HepG2 (cell line): ENCODE results near the gene PPP1R18. TPM values are rescaled to one million over a fixed set of nuclear protein-coding genes. Genes with fewer than 3 reads are reported as not detected.

Experiments used
- HHEX ChIP-seq: IDR thresholded peaks from 2 replicates; pipeline ENCODE4 v1.6.1; 2016; ENCODE audit warnings: control low read depth
- HOXA9 ChIP-seq: sonication (generic); formaldehyde crosslinking; IDR thresholded peaks from 2 replicates; pipeline ENCODE4 v1.8.1; 2022; ENCODE audit warnings: missing genetic modification reagents, mild to moderate bottlenecking, moderate library complexity, borderline replicate concordance
- KDM2A ChIP-seq: sonication (generic); formaldehyde crosslinking; IDR thresholded peaks from 2 replicates; pipeline ENCODE4 v1.4.0; 2020; ENCODE audit warnings: low read depth, missing genetic modification reagents, borderline replicate concordance
- KLF6 ChIP-seq: IDR thresholded peaks from 2 replicates; pipeline ENCODE4 v1.8.0; 2016; ENCODE audit warnings: missing biosample characterization, missing genetic modification reagents
- MAFK ChIP-seq, 2 experiments: IDR thresholded peaks in 1 of 2; conservative IDR thresholded peaks in 1 of 2; 2 replicates each; pipeline ENCODE4 v1.6.1; 2011; ENCODE audit warnings: improper control_type of control experiment in 2 of 2, low read length in 2 of 2
- NONO ChIP-seq, 2 experiments: fragments of 450-650 bp in 1 of 2; sonication (generic) in 1 of 2; formaldehyde crosslinking in 1 of 2; IDR thresholded peaks in 1 of 2; conservative IDR thresholded peaks in 1 of 2; 2 replicates each; pipeline versions ENCODE4 v1.6.1 to v1.8.0; 2017 to 2022; ENCODE audit warnings: mild to moderate bottlenecking in 1 of 2, missing genetic modification reagents in 1 of 2, moderate library complexity in 1 of 2
- RBFOX2 ChIP-seq: fragments of 200-400 bp; formaldehyde crosslinking; IDR thresholded peaks from 2 replicates; pipeline ENCODE4 v1.6.1; 2017; ENCODE audit warnings: low read depth, mild to moderate bottlenecking, low read length
- RXRA ChIP-seq: sonication (generic); formaldehyde crosslinking; IDR thresholded peaks from 2 replicates; pipeline ENCODE4 v1.5.1; 2020; ENCODE audit warnings: missing genetic modification reagents
- TAF1 ChIP-seq: sonication (generic); formaldehyde crosslinking; IDR thresholded peaks from 2 replicates; pipeline ENCODE4 v1.4.0; 2020; ENCODE audit warnings: missing genetic modification reagents
- U2AF1 ChIP-seq: fragments of 200-400 bp; formaldehyde crosslinking; optimal IDR thresholded peaks from 2 replicates; pipeline ENCODE3; 2017; ENCODE audit warnings: mild to moderate bottlenecking, low read depth, low read length
- XRCC5 ChIP-seq: fragments of 200-400 bp; formaldehyde crosslinking; optimal IDR thresholded peaks from 2 replicates; pipeline ENCODE3; 2017; ENCODE audit warnings: mild to moderate bottlenecking, low read length
- ZFP90 ChIP-seq: sonication (generic); formaldehyde crosslinking; IDR thresholded peaks from 2 replicates; pipeline ENCODE4 v1.8.0; 2022; ENCODE audit warnings: missing genetic modification reagents, mild to moderate bottlenecking, inconsistent platforms, borderline replicate concordance
- ZFX ChIP-seq: sonication (generic); formaldehyde crosslinking; IDR thresholded peaks from 2 replicates; pipeline ENCODE4 v1.4.0; 2020; ENCODE audit warnings: mild to moderate bottlenecking, low read depth, missing genetic modification reagents, moderate library complexity
- ZNF576 ChIP-seq: sonication (generic); formaldehyde crosslinking; IDR thresholded peaks from 2 replicates; pipeline ENCODE4 v1.4.0; 2020; ENCODE audit warnings: mild to moderate bottlenecking, missing genetic modification reagents
- ZNF589 ChIP-seq: sonication (generic); formaldehyde crosslinking; conservative IDR thresholded peaks from 2 replicates; pipeline ENCODE4 v1.8.0; 2022; ENCODE audit warnings: mild to moderate bottlenecking, moderate library complexity, missing genetic modification reagents
- ZNF614 ChIP-seq: IDR thresholded peaks from 2 replicates; pipeline ENCODE4 v1.6.1; 2018; ENCODE audit warnings: missing biosample characterization, missing genetic modification reagents, inconsistent platforms, borderline replicate concordance
- ZNF75D ChIP-seq: sonication (generic); formaldehyde crosslinking; IDR thresholded peaks from 2 replicates; pipeline ENCODE4 v1.8.1; 2023; ENCODE audit warnings: missing genetic modification reagents, mild to moderate bottlenecking, borderline replicate concordance
- ZNF782 ChIP-seq: sonication (generic); formaldehyde crosslinking; IDR thresholded peaks from 2 replicates; pipeline ENCODE4 v1.4.0; 2020; ENCODE audit warnings: missing genetic modification reagents, mild to moderate bottlenecking, borderline replicate concordance
- ZNF800 ChIP-seq: sonication (generic); formaldehyde crosslinking; IDR thresholded peaks from 2 replicates; pipeline ENCODE4 v1.4.0; 2020; ENCODE audit warnings: missing genetic modification reagents
- ZNF839 ChIP-seq: sonication (generic); formaldehyde crosslinking; IDR thresholded peaks from 2 replicates; pipeline ENCODE4 v1.4.0; 2020; ENCODE audit warnings: missing genetic modification reagents, mild to moderate bottlenecking, borderline replicate concordance
- polyA plus RNA-seq, 8 experiments: library from polyadenylated mRNA; depleted of rRNA in 3 of 8; stranded (reverse) in 7 of 8; unstranded in 1 of 8; fragments of >200 nt; fragmentation: Illumina TruSeq in 4 of 8; extraction: Trizol in 4 of 8; gene quantifications; 2 replicates each; pipeline versions ENCODE4 v1.2.1 to v1.2.3, GENCODE V29; 2011 to 2016; ENCODE audit warnings: low read depth in 4 of 8, missing spikeins in 1 of 8, mixed read lengths in 1 of 8; ENCODE audit not compliant: insufficient read depth in 1 of 8
- total RNA-seq, 5 experiments: library from RNA; depleted of rRNA; stranded (reverse); fragments of >200 nt; fragmentation: Illumina TruSeq; extraction: Trizol; gene quantifications; 2 replicates each; pipeline ENCODE4 v1.2.3, GENCODE V29; 2016; ENCODE audit warnings: low read depth in 1 of 5
- TF ChIP-seq, protein P1 (sequence below): sonication (generic); formaldehyde crosslinking; IDR thresholded peaks from 2 replicates; pipeline ENCODE4 v1.5.0; 2020; ENCODE audit warnings: mild to moderate bottlenecking, missing genetic modification reagents
- TF ChIP-seq, protein P2 (sequence below): sonication (generic); formaldehyde crosslinking; IDR thresholded peaks from 2 replicates; pipeline ENCODE4 v1.4.0; 2020; ENCODE audit warnings: missing genetic modification reagents, borderline replicate concordance
- TF ChIP-seq, protein P3 (sequence below): sonication (generic); formaldehyde crosslinking; IDR thresholded peaks from 2 replicates; pipeline ENCODE4 v1.8.1; 2023; ENCODE audit warnings: mild to moderate bottlenecking, moderate library complexity, missing genetic modification reagents

PPP1R18 gene
- total and polyA plus RNA-seq, 2 of the 13 experiments (the other 11 are each of a cell fraction or from before 2014, with no cell fraction given) = 4.9 to 9.2 TPM

DNA sequence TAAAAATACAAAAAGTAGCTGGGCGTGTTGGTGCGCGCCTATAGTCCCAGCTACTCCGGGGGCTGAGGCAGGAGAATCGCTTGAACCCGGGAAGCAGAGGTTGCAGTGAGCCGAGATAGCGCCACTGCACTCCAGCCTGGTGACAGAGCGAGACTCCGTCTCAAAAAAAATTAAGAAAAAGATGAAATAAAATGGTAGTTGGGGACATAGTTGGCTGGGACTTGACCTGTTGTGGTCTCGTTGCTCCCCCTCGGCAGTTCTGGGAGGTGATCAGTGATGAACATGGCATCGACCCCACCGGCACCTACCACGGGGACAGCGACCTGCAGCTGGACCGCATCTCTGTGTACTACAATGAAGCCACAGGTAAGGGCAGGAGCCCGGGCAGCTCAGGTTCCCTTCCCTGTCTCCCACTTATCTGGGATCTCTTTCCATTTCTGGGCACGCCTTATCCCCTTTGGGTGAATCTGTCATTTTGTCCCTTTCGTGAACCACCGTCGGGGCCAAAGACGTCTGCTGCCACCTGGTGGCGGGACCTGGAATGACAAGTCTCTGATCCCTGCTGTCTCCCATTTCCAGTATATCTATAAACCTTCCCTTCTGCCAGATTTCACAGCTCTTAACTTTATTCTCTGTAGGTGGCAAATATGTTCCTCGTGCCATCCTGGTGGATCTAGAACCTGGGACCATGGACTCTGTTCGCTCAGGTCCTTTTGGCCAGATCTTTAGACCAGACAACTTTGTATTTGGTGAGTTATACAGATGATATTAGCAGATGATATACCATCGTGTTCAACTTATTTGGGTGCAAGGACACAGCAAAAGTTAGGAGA lies 36.1 kb upstream of the PPP1R18 start (continued):
- TF ChIP-seq KDM2A (CRISPR knock-in tag) (peak; percentile 73; the same call in 1 of the 2 replicates), MAFK (conservative IDR thresholded peaks at IDR 0.05 in 1 of 2, IDR thresholded peaks at IDR 0.05 in 1 of 2; ENCODE audit: low read length in 2 of 2) (no peak), ZNF839 (no peak), ZNF800 (CRISPR knock-in tag) (no peak), HOXA9 (CRISPR knock-in tag) (no peak), RXRA (CRISPR knock-in tag) (peak; percentile 46; the same call in 1 of the 2 replicates), ZNF576 (CRISPR knock-in tag) (no peak), NONO (IDR thresholded peaks at IDR 0.05) (no peak), NONO (CRISPR knock-in tag; conservative IDR thresholded peaks at IDR 0.05) (peak; percentile 74), ZFP90 (CRISPR knock-in tag) (no peak), ZNF782 (CRISPR knock-in tag) (no peak), ZNF75D (no peak), KLF6 (CRISPR knock-in tag) (no peak), ZNF589 (CRISPR knock-in tag) (no peak), XRCC5 (peak; percentile 65), TAF1 (CRISPR knock-in tag) (0 out of 2 replicates have a peak, but pooled peaks have one; percentile 23), ZFX (CRISPR knock-in tag) (no peak), U2AF1 (no peak), RBFOX2 (peak; percentile 32; the same call in 1 of the 2 replicates), ZNF614 (CRISPR knock-in tag) (peak; percentile 22; the same call in 1 of the 2 replicates), HHEX (no peak)
- TF ChIP-seq, protein P1, sequence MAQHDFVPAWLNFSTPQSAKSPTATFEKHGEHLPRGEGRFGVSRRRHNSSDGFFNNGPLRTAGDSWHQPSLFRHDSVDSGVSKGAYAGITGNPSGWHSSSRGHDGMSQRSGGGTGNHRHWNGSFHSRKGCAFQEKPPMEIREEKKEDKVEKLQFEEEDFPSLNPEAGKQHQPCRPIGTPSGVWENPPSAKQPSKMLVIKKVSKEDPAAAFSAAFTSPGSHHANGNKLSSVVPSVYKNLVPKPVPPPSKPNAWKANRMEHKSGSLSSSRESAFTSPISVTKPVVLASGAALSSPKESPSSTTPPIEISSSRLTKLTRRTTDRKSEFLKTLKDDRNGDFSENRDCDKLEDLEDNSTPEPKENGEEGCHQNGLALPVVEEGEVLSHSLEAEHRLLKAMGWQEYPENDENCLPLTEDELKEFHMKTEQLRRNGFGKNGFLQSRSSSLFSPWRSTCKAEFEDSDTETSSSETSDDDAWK (CRISPR knock-in tag) = no peak
- TF ChIP-seq, protein P2, sequence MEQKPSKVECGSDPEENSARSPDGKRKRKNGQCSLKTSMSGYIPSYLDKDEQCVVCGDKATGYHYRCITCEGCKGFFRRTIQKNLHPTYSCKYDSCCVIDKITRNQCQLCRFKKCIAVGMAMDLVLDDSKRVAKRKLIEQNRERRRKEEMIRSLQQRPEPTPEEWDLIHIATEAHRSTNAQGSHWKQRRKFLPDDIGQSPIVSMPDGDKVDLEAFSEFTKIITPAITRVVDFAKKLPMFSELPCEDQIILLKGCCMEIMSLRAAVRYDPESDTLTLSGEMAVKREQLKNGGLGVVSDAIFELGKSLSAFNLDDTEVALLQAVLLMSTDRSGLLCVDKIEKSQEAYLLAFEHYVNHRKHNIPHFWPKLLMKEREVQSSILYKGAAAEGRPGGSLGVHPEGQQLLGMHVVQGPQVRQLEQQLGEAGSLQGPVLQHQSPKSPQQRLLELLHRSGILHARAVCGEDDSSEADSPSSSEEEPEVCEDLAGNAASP = 0 out of 2 replicates have a peak, but pooled peaks have one; percentile 27
- TF ChIP-seq, protein P3, sequence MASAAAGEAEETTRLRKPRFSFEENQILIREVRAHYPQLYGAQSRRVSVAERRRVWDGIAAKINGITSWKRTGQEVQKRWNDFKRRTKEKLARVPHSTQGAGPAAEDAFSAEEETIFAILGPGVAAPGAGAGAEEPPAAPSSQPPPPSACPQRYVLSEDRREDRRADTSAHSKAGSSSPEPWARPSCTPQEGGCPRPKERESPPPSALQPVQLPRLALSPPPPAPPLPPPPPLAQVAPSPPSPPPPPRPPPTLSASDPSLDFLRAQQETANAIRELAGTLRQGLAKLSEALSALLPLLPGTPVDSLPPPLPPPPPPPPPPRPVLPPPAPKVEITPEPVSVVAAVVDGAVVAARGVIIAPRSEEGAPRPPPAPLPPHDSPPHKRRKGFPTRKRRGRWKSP (CRISPR knock-in tag) = no peak
